ENCODE results near the gene PLXNA4. TPM values are rescaled to one million over a fixed set of nuclear protein-coding genes. Genes with fewer than 3 reads are reported as not detected.

PLXNA4 gene
- total and polyA plus RNA-seq, 8 donors, result 1.9 to 6.6 (median 3.4) TPM

GRCh38 chr7:132225216-132226030 is 350.8 kb downstream of the PLXNA4 start:
- Histone ChIP-seq H3K27me3 (no peaks in the 10 kb centered on the region), H3K27ac (no peak overlapping the region), H3K4me1 (no peaks in the 10 kb centered on the region), H3K9me3 (no peaks in the 10 kb centered on the region), H3K4me3 (no peak overlapping the region), H3K36me3 (no peaks in the 10 kb centered on the region)
- intact Hi-C loops (cut with DNase I), result no loop called here
- peak; percentile 69 for ATAC-seq
- no peak for TF ChIP-seq CTCF (IDR thresholded peaks at IDR 0.05)
- no peak for DNase-seq

GRCh38 chr7:132221356-132221755 is 354.9 kb downstream of the PLXNA4 start:
- intact Hi-C loops (cut with DNase I), result no loop called here
- no peaks in the 10 kb centered on the region for H3K9me3 ChIP-seq

GRCh38 chr7:132220060-132220459 is 356.2 kb downstream of the PLXNA4 start:
- ATAC-seq, result no peak
- intact Hi-C loops (cut with DNase I), result no loop called here

More at GRCh38 chr7:132221356-132221755, 354.9 kb downstream of the PLXNA4 start:
- no peaks in the 10 kb centered on the region for H3K36me3 ChIP-seq
- DNase-seq, result no peak
- TF ChIP-seq CTCF (IDR thresholded peaks at IDR 0.05), result no peak
- no peak for ATAC-seq
- no peak overlapping the region for H3K27ac ChIP-seq
- H3K4me3 ChIP-seq, result no peak overlapping the region
- H3K4me1 ChIP-seq, result no peaks in the 10 kb centered on the region
- H3K27me3 ChIP-seq, result no peaks in the 10 kb centered on the region

GRCh38 chr7:132218876-132219275 is 357.4 kb downstream of the PLXNA4 start:
- no peaks in the 10 kb centered on the region for H3K9me3 ChIP-seq
- ATAC-seq (no peak), DNase-seq (no peak)
- intact Hi-C loops (cut with DNase I), result no loop called here
- no peak overlapping the region for H3K27ac ChIP-seq
- H3K4me3 ChIP-seq, result no peak overlapping the region
- H3K27me3 ChIP-seq, result no peaks in the 10 kb centered on the region
- H3K4me1 ChIP-seq, result no peaks in the 10 kb centered on the region
- no peak for TF ChIP-seq CTCF (IDR thresholded peaks at IDR 0.05)
- H3K36me3 ChIP-seq, result no peaks in the 10 kb centered on the region

More at GRCh38 chr7:132220060-132220459, 356.2 kb downstream of the PLXNA4 start:
- TF ChIP-seq CTCF (IDR thresholded peaks at IDR 0.05), result no peak
- Histone ChIP-seq H3K27me3 (no peaks in the 10 kb centered on the region), H3K9me3 (no peaks in the 10 kb centered on the region), H3K27ac (no peak overlapping the region), H3K4me1 (no peaks in the 10 kb centered on the region), H3K36me3 (no peaks in the 10 kb centered on the region), H3K4me3 (no peak overlapping the region)
- no peak for DNase-seq

GRCh38 chr7:132216847-132217525 is 359.3 kb downstream of the PLXNA4 start:
- ATAC-seq (no peak), DNase-seq (no peak)
- no peak for TF ChIP-seq CTCF (IDR thresholded peaks at IDR 0.05)
- H3K9me3 ChIP-seq, result no peaks in the 10 kb centered on the region
- H3K4me1 ChIP-seq, result no peaks in the 10 kb centered on the region
- intact Hi-C loops (cut with DNase I), result no loop called here
- H3K36me3 ChIP-seq, result no peaks in the 10 kb centered on the region
- no peak overlapping the region for H3K27ac ChIP-seq
- H3K4me3 ChIP-seq, result no peak overlapping the region
- H3K27me3 ChIP-seq, result no peaks in the 10 kb centered on the region
